ENCODE measurements around the gene PRKCH. TPM values are rescaled to one million over a fixed set of nuclear protein-coding genes. Genes with fewer than 3 reads are reported as not detected.

PRKCH gene
- total and polyA plus RNA-seq, 7 donors, result 4.2 to 19.9 (median 10.0) TPM

GRCh38 chr14:61485661-61486060, 164.3 kb downstream of the PRKCH start:
- intact Hi-C loops (cut with DNase I), result no loop called here
- no peak for TF ChIP-seq CTCF (IDR thresholded peaks at IDR 0.05)
- no peak for TF ChIP-seq POLR2A (IDR thresholded peaks at IDR 0.05)
- TF ChIP-seq POLR2AphosphoS5 (IDR thresholded peaks at IDR 0.05), result no peak
- no peak for TF ChIP-seq EP300 (IDR thresholded peaks at IDR 0.05)
- no peaks in the 10 kb centered on the region for H3K9me3 ChIP-seq
- H3K27ac ChIP-seq, result no peak overlapping the region
- no peaks in the 10 kb centered on the region for H3K27me3 ChIP-seq
- H3K4me1 ChIP-seq, result no peaks in the 10 kb centered on the region
- 84 to 91% methylated on average over 4 of the region's 4 CpGs for WGBS, 2 donors
- no peaks in the 10 kb centered on the region for H3K36me3 ChIP-seq
- no peak overlapping the region for H3K4me3 ChIP-seq
- DNase-seq, result no peak

GRCh38 chr14:61486930-61487495, 165.6 kb downstream of the PRKCH start:
- WGBS, 2 donors, result 70 to 84% methylated on average over 5 of the region's 5 CpGs
- intact Hi-C loops (cut with DNase I), result no loop called here
- H3K27ac ChIP-seq, result no peak overlapping the region

GRCh38 chr14:61488417-61489401, 167.3 kb downstream of the PRKCH start:
- Histone ChIP-seq H3K27me3 (no peaks in the 10 kb centered on the region), H3K4me1 (no peaks in the 10 kb centered on the region), H3K36me3 (no peaks in the 10 kb centered on the region), H3K27ac (peak overlapping the region in 3 of 4 donors; percentile 22 to 44 (median 41)), H3K9me3 (no peaks in the 10 kb centered on the region), H3K4me3 (no peak overlapping the region)
- intact Hi-C loops (cut with DNase I), result no loop called here
- 89 to 94% methylated on average over 4 of the region's 4 CpGs for WGBS, 2 donors
- TF ChIP-seq POLR2AphosphoS5 (IDR thresholded peaks at IDR 0.05) (no peak), EP300 (IDR thresholded peaks at IDR 0.05) (no peak), POLR2A (IDR thresholded peaks at IDR 0.05) (no peak), CTCF (IDR thresholded peaks at IDR 0.05) (no peak)
- DNase-seq, result no peak

More at GRCh38 chr14:61486930-61487495, 165.6 kb downstream of the PRKCH start:
- no peaks in the 10 kb centered on the region for H3K27me3 ChIP-seq
- DNase-seq, result no peak
- H3K4me3 ChIP-seq, result no peak overlapping the region
- H3K36me3 ChIP-seq, result no peaks in the 10 kb centered on the region
- TF ChIP-seq EP300 (IDR thresholded peaks at IDR 0.05) (no peak), CTCF (IDR thresholded peaks at IDR 0.05) (no peak), POLR2AphosphoS5 (IDR thresholded peaks at IDR 0.05) (no peak), POLR2A (IDR thresholded peaks at IDR 0.05) (no peak)
- no peaks in the 10 kb centered on the region for H3K4me1 ChIP-seq
- no peaks in the 10 kb centered on the region for H3K9me3 ChIP-seq

GRCh38 chr14:61489512-61489911, 168.1 kb downstream of the PRKCH start:
- no peaks in the 10 kb centered on the region for H3K27me3 ChIP-seq
- no peak overlapping the region for H3K4me3 ChIP-seq
- no peaks in the 10 kb centered on the region for H3K4me1 ChIP-seq
- no peaks in the 10 kb centered on the region for H3K36me3 ChIP-seq
- intact Hi-C loops (cut with DNase I), result no loop called here
- peak overlapping the region in 3 of 4 donors; percentile 22 to 44 (median 41) for H3K27ac ChIP-seq
- DNase-seq, result no peak
- TF ChIP-seq POLR2A (IDR thresholded peaks at IDR 0.05) (no peak), POLR2AphosphoS5 (IDR thresholded peaks at IDR 0.05) (no peak), CTCF (IDR thresholded peaks at IDR 0.05) (no peak), EP300 (IDR thresholded peaks at IDR 0.05) (no peak)
- WGBS, 2 donors, result 83 to 87% methylated on average over 2 of the region's 2 CpGs
- no peaks in the 10 kb centered on the region for H3K9me3 ChIP-seq

All from sigmoid colon (tissue), 7 donors.